GM23248 (cell line): ENCODE results near the gene PGAP2. TPM values are rescaled to one million over a fixed set of nuclear protein-coding genes. Genes with fewer than 3 reads are reported as not detected.

Source experiments
- DNase-seq: peaks from one replicate; pipeline ENCODE4 v3.0.0-alpha.2; 2015
- H2AFZ ChIP-seq: fragments of 200-600 bp; sonication (generic); 2 replicates; pipeline ENCODE4 v1.6.1; 2016; ENCODE audit warnings: antibody characterized with exemption
- H3F3A ChIP-seq: fragments of 200-600 bp; sonication (generic); 2 replicates; pipeline ENCODE4 v1.6.1; 2016; ENCODE audit warnings: mild to moderate bottlenecking, antibody characterized with exemption, mixed run types; ENCODE audit not compliant: insufficient read depth
- H3K27ac ChIP-seq: fragments of 200-600 bp; sonication (generic); 2 replicates; pipeline ENCODE4 v1.5.1; 2016; ENCODE audit warnings: mild to moderate bottlenecking
- H3K27me3 ChIP-seq: fragments of 200-600 bp; sonication (generic); replicated peaks from 2 replicates; pipeline ENCODE4 v1.6.1; 2016; ENCODE audit warnings: mild to moderate bottlenecking; ENCODE audit not compliant: insufficient read depth
- H3K36me3 ChIP-seq: fragments of 200-600 bp; sonication (generic); 2 replicates; pipeline ENCODE4 v1.6.1; 2016; ENCODE audit warnings: low read depth, mild to moderate bottlenecking
- H3K4me1 ChIP-seq: fragments of 200-600 bp; sonication (generic); 2 replicates; pipeline ENCODE4 v1.6.1; 2016; ENCODE audit warnings: mild to moderate bottlenecking; ENCODE audit not compliant: insufficient read depth
- H3K4me2 ChIP-seq: fragments of 200-600 bp; sonication (generic); one replicate; pipeline ENCODE4 v1.6.1; 2016; ENCODE audit warnings: mild to moderate bottlenecking; ENCODE audit not compliant: unreplicated experiment
- H3K4me3 ChIP-seq: fragments of 200-600 bp; sonication (generic); 2 replicates; pipeline ENCODE4 v1.5.1; 2016; ENCODE audit warnings: mild to moderate bottlenecking
- H3K79me2 ChIP-seq: fragments of 200-600 bp; sonication (generic); 2 replicates; pipeline ENCODE4 v1.6.1; 2016; ENCODE audit warnings: mild to moderate bottlenecking; ENCODE audit not compliant: insufficient read depth
- H3K9ac ChIP-seq: fragments of 200-600 bp; sonication (generic); 2 replicates; pipeline ENCODE4 v1.6.1; 2016; ENCODE audit warnings: mild to moderate bottlenecking
- H3K9me2 ChIP-seq: fragments of 200-600 bp; sonication (generic); 2 replicates; pipeline ENCODE4 v1.6.1; 2016; ENCODE audit warnings: mixed run types, mild to moderate bottlenecking, moderate library complexity; ENCODE audit not compliant: insufficient read depth
- H3K9me3 ChIP-seq: fragments of 200-600 bp; sonication (generic); one replicate; pipeline ENCODE4 v1.6.1; 2017; ENCODE audit warnings: low read depth
- H4K20me1 ChIP-seq: fragments of 200-600 bp; sonication (generic); 2 replicates; pipeline ENCODE4 v1.6.0; 2016; ENCODE audit not compliant: insufficient read depth
- EZH2 ChIP-seq: fragments of 200-600 bp; sonication (generic); IDR thresholded peaks from 2 replicates; pipeline ENCODE4 v1.6.1; 2018; ENCODE audit warnings: antibody characterized with exemption, mild to moderate bottlenecking; ENCODE audit not compliant: insufficient read depth, poor library complexity, severe bottlenecking
- EZH2phosphoT487 ChIP-seq: fragments of 200-600 bp; sonication (generic); IDR thresholded peaks from 2 replicates; pipeline ENCODE4 v1.6.1; 2018; ENCODE audit warnings: antibody characterized with exemption, moderate library complexity, mild to moderate bottlenecking, low read depth; ENCODE audit not compliant: insufficient read depth
- WGBS, 2 experiments: methylation state at CpG; one replicate each; pipeline ENCODE4 v1.1.6; 2015 to 2017; ENCODE audit warnings: low lambda C conversion rate in 2 of 2, low coverage in 1 of 2; ENCODE audit errors: missing lambda C conversion rate in 2 of 2; 5-methylcytosine and 5-hydroxymethylcytosine counted together
- in situ Hi-C: fragments of 300-500 bp; cut with MboI; formaldehyde crosslinking; loops from 2 replicates; pipeline ENCODE4 v1.15.0; 2020
- polyA plus RNA-seq: library from polyadenylated mRNA; unstranded; fragments of >200 nt; fragmentation: Nextera tagmentation; extraction: Ambion mirVana; gene quantifications from 2 replicates; pipeline ENCODE4 v1.2.1, GENCODE V29; 2016
- total RNA-seq: library from RNA; depleted of rRNA; stranded (reverse); fragments of >200 nt; shearing (Covaris generic); gene quantifications from 2 replicates; pipeline ENCODE4 v1.2.3, GENCODE V29; 2014

The PGAP2 gene
- total and polyA plus RNA-seq, 2 experiments from 2014 or later, result 14.7 to 19.0 TPM

DNA sequence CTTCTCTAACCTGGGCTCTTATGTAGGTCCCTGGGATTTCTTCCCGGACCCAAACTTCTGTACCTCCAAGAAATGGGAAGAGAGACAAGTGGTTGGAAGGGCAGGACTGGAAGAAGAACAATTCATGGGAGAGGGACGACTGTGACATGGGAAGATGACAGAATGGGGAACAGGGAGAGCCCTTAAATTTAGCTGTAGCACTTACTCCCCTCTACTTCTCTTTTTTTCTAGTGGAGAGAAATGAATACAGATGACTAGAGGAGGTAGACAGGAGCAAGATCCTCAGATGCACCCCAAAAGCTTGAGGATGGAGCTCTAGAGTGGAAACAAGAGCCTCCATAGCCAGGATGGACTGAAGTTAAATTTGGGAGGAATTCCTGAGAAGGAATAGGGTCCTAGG lies 30.1 kb downstream of the PGAP2 start:
- H3K4me2 ChIP-seq, result peak overlapping the region; percentile 89
- H3K4me3 ChIP-seq, result no peak overlapping the region
- WGBS, 2 experiments, result 55 to 64% methylated on average over 2 of the region's 2 CpGs
- H3K9ac ChIP-seq, result no peak overlapping the region
- H3K9me3 ChIP-seq, result no peaks in the 10 kb centered on the region
- no peaks in the 10 kb centered on the region for H3K9me2 ChIP-seq
- peaks cover 83% of the 10 kb centered on the region for H3K79me2 ChIP-seq
- no peaks in the 10 kb centered on the region for H3K36me3 ChIP-seq
- DNase-seq, result no peak
- TF ChIP-seq EZH2 (no peak), EZH2phosphoT487 (no peak)
- H3K27me3 ChIP-seq, result no peaks in the 10 kb centered on the region
- H2AFZ ChIP-seq, result no peak overlapping the region
- no peak overlapping the region for H3K27ac ChIP-seq
- in situ Hi-C loops, result no loop called here
- H3K4me1 ChIP-seq, result peaks cover 27% of the 10 kb centered on the region
- peaks cover 7% of the 10 kb centered on the region; the same call in 1 of the 2 replicates for H4K20me1 ChIP-seq
- H3F3A ChIP-seq, result peaks cover 5% of the 10 kb centered on the region; the same call in 1 of the 2 replicates

DNA sequence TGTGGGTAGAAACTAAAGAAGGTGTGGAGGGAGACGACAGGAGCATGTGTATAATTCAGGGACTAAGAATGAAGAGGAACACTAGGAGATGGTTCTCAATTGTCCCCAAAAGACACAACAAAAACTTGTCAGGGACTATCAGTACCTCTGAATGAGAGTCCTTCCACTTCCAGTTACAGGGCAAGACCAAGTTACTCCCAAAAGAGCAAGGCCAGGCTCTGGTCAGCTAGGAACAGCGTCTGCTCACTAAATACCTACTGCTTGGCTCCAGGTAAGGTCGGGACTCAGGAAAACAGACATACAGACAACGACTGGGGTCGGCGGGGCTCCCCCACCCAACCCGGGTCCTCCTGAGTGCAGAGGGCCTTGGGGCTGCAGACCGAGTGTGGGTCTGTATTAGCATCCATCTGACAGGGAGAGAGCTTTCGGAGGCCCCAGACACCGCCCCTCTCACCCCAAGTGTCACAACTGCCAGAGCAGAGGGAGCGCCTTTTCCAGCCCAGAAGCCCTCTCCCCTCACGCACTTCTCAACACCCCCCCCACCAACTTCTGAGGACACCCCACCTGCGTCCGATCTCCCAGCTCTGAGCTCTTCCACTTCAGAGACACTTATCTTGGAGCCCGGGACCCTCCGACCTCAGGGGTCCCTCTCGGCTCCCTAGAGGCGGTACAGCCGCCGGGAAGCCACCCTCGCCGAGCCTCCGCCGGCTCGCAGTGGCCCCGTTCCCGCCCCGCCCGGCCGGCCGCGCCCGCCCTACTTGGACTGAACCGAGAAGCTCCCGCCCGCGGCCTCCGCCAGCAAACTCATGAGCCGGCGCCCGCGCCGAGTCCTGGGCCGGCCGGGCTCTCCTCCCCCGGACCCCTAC lies 31.9 kb downstream of the PGAP2 start:
- no peaks in the 10 kb centered on the region for H3K9me2 ChIP-seq
- H3K4me1 ChIP-seq, result peaks cover 23% of the 10 kb centered on the region
- H3K4me2 ChIP-seq, result peak overlapping the region; percentile 89
- peak overlapping the region; percentile 85 for H3K27ac ChIP-seq
- peaks cover 5% of the 10 kb centered on the region; the same call in 1 of the 2 replicates for H3F3A ChIP-seq
- H3K36me3 ChIP-seq, result no peaks in the 10 kb centered on the region
- H3K79me2 ChIP-seq, result peaks cover 66% of the 10 kb centered on the region
- in situ Hi-C loops, result no loop called here
- WGBS, 2 experiments, result 3% methylated on average over 18 to 45 of the region's 46 CpGs
- TF ChIP-seq EZH2 (no peak), EZH2phosphoT487 (no peak)
- peak overlapping the region; percentile 62 for H2AFZ ChIP-seq
- no peaks in the 10 kb centered on the region for H3K27me3 ChIP-seq
- DNase-seq, result peak; percentile 38
- no peaks in the 10 kb centered on the region for H3K9me3 ChIP-seq
- H3K9ac ChIP-seq, result peak overlapping the region; percentile 90
- 0 out of 2 replicates have a peak, but pooled peaks cover 4% of the 10 kb centered on the region for H4K20me1 ChIP-seq
- H3K4me3 ChIP-seq, result peak overlapping the region; percentile 85

DNA sequence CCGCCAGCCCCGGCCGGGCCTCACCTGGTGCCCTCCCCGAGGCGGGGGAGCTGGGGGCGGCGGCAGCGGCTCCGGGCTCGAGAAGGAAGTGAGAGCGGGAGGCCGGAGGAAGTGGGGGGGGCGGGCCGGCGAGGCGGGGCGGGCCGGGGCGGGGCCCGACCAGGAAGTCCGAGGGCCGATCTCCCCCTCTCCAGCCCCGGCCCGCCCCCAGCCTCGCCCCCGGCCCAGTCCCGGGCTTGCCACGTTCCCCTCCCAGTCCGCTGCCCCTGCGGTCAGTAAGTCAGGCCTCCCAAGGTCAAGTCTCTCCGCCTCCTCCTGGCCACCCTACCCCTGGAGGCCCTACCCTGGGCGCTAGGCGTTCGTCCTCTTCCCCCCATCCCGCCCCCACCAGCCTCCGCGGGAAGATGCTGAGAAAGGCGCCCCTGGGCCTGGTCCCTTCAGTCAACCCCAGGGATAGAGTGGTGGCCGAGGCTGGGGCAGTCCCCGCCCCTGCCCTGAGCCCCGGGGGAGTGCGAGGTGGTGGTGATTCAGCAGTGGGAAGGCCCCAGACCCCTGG lies 32.6 kb downstream of the PGAP2 start, which contains the start of gene RHOG:
Gene RHOG (minus strand): TSS at position 90 of the 556 bp plus-strand sequence. CDS start 12,821 bp downstream, outside the sequence.
- peak within 1 kb of the TSS; percentile 90 for H3K9ac ChIP-seq
- H3K4me1 ChIP-seq, result peaks cover 17% of the 10 kb centered on the region
- WGBS, 2 experiments, result 0 to 3% methylated on average over 7 to 31 of the region's 42 CpGs
- H3K36me3 ChIP-seq, result no peaks in the 10 kb centered on the region
- peak within 1 kb of the TSS; percentile 85 for H3K4me3 ChIP-seq
- H3K4me2 ChIP-seq, result peak within 1 kb of the TSS; percentile 89
- in situ Hi-C loops, result no loop called here
- H3F3A ChIP-seq, result peaks cover 5% of the 10 kb centered on the region; the same call in 1 of the 2 replicates
- TF ChIP-seq EZH2, result no peak
- no peak for TF ChIP-seq EZH2phosphoT487
- DNase-seq, result peak; percentile 87
- 0 out of 2 replicates have a peak, but pooled peaks cover 4% of the 10 kb centered on the region for H4K20me1 ChIP-seq
- H2AFZ ChIP-seq, result peak within 1 kb of the TSS; percentile 64
- H3K9me3 ChIP-seq, result no peaks in the 10 kb centered on the region
- H3K9me2 ChIP-seq, result no peaks in the 10 kb centered on the region
- peak within 1 kb of the TSS; percentile 85 for H3K27ac ChIP-seq
- H3K79me2 ChIP-seq, result peaks cover 59% of the 10 kb centered on the region
- H3K27me3 ChIP-seq, result no peaks in the 10 kb centered on the region
